SHP77 treated with DMSO at 0.1 percent for 48 hours (cell line): ENCODE data around the gene FAM217A.
"Not testable (repeated sequence)": the region's sequence is repeated elsewhere in the genome, so short reads cannot be mapped to it uniquely, and the experiment has no call there.

Experiments
- DNase-seq: peaks from one replicate; lab custom pipeline; 2025; lab: John Stamatoyannopoulos, UW

Gene FAM217A, protein sequence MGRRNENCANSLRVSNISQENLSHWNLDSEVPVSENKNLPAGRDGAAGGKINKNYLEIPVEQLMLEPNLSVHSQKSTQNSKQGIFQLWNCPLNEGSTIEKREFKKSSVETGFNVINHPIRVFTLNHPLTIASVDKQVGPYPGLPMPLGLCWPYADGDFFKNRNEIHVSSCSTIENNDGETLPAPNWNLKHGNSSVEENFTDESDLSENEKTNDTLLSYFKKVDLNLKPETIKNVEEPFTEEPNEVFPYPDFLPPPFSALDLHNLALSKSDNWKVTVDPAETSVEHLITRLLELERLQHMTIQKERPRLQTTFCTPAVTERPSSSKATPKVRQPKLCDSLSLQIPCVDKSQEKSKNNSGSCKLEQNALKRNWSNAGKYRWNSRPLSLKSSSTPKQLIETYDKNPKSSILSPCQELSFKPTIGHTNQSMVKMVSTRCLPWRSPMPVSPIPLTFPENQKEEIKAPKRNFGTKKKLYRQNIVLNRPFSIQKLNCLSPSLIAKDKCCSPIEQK

DNA sequence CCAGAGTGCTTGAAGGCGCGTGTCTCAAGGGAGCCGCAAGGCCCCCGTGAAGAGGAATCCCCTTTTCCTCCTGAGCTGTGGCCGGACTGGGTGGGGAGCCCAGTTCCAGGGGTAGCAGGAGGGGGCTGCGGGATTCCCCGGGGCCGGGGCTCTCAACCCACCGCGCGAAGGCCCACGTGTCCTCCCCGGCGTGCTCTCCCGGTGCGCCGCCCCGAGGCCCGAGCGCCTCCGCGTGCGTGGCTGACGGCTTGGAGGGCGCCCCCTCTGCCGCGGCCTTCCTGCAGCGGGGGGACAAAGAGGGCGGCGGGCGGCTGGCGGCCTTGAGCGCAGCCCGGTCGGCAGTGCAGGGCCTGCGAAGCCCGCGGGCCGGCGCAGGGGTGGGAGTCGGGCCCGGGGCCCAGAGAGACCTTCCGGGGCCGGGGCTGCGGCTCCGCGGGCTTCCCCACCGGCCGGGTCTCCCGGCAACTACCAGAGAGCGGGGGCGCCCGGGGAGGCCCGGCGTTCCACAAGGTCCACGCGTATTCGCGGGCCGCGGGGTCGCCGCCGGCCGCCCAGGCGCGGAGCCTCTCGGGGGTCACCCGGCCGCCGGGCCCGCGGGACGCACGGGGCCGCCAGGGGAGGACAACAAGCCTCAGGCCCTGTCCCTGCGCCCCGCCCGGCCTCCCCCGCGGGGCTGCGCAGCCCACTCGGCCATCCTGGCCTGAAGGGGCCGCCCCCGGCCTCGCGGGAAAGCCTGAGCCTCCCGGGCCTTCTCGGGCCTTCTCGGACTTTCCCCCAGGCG, at the start of gene FAM217A:
Gene FAM217A (minus strand): TSS at position 447 of the 781 bp plus-strand sequence. CDS start 1,723 bp downstream, outside the sequence.
- DNase-seq: no peak

DNA sequence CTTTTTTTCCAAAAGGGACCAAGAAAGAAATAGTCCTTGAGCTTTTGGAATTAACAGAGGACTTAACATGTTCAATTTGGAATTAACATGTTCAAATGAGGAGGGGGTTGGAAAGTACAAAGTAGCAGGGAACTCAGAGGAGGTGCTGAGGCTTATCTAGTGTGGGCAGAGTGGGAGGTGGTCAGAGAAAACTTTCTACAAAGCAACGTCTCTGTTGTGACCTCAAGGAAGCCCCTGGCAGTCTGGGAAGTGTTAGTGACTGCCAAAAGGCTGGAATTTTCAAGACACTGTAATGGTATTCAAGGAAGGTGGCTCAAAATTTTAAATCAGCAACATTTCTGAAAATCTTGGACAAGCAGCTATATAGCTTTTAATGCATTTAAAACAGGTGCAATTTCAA, 49.1 kb upstream of the FAM217A start:
- no peak for DNase-seq

DNA sequence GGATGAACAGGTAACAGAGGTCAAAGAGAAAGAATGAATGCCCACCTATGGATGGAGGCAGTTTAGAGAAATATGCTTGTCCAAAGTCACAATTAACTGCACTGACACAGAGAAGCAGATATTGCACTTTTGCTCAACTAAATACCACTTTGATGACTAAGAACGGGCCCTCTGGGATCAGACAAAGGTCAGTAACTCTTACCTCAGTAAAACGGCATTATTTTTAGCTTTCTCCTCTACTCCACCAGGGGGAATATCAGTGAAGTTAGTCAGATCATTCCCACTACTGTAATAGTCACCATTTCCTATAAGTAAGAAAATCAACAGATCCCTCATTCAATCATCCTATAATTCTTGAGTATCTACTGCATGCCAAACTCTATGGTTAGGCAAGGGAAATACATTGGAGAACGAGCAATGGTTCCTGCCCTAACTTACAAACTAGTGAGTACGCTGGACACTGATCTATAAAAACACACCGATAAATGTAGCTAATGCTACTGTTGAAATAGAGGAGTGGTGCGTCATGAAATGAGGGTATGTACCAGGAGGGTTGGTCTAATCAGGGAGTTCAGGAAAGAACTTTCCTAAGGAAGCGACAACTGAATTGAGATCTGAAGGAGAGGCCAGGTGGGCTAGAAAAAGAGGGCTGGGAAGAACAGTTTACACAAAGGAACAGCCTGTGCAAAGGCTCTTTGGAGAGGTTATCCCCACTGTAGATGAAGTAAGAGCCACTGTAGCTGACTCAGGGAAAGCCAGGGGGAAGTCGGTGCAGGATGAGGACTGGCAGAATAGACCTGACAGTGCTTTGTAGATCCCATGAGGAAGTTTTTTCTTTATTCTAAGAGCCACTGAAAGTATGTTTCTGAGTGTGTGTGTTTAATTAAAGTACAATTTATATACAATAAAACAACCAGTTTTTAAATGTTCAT, 47.3 kb upstream of the FAM217A start:
- DNase-seq: no peak

DNA sequence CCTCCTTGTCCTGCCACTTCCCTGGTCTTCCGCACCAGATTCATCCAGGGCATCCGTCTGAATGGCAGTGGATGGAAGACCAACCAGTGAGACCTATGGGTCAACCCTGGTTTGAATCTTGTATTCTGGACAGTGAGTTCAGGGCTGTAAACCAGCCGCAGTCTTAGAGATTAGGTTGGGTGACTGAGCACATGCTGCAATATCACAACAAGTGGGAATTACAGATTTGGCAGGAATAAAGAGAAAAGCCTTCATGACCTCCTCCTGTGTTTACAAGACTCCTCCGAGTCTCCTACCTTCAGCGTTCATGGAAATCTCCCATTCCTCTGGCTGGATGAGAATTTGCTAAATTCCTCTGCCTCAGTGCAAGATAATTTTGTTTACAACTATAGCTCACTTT, 46.6 kb upstream of the FAM217A start:
- no peak for DNase-seq

DNA sequence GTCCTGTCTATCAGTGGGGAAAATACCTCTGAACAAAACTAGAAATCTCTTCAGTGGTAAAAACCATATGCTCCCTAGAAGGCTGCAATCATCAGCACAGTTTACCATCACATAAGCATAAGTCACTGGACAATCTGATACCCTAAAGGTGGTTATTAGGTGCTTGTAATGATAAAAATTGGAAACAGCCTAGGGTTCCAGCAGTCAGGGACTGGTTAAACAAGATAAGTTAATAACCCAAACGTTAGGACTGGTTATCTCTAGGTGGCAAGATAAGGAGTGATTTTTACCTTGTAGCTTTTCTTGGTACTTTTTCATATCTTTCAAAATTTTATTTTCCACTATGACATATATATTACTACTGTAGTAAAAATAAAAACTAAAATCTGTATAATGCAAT, 45.4 kb upstream of the FAM217A start:
- no peak for DNase-seq

DNA sequence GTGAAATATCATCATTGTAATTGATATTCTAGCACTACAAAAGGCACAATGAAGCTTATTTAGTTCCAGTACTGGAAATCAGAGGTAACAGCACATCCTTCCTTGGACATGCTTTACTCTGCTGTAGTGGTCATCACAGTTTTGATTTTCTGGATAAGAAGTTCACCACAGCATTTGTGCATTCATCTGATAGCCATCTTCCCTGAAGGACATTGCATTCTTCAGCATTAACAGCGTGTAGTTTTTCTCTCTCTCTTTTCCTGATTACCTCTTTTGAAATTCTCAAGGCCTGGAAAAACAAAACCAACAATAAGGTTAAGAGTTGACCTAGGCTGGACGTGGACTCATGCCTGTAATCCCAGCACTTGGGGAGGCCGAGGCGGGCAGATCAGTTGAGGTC, 36.8 kb upstream of the FAM217A start:
- no peak for DNase-seq

DNA sequence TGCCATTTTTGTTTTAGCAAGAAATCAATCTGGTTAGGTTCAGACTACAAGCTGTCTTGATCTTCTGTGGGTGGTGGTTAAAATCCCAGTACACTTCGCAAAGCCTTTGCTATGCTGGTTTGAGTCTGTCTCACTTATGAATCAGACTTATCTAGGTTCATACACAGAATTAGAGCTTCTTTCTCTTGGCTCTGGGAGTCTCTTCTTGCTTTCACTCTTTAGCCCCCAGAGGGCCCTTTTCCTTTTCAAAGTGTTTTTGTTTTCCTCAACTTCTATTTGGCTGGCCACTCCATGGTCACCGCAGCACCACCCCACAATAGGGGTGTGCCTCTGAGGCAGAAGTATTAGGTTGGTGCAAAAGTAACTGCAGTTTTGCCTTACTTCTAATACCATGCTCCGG, 35.2 kb upstream of the FAM217A start:
- DNase-seq: no peak

DNA sequence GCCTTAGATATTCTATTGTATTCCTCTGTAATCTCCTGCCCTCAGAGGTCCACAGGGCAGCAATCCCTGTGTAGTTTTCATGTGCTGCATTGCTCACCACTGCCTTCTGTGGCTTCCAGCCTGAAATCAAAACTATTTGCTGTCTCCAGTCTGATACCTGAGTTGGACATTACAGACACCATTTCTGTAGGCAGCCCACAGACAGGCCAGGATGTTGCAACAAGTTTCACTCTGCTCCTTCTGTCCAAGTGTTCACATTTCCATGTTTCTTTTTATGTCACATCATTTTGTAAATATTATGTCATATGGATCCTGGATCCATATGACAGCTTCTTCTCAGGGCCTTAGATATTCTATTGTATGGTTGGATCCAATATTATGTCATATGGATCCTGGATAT, 34.7 kb upstream of the FAM217A start:
- DNase-seq: no peak

DNA sequence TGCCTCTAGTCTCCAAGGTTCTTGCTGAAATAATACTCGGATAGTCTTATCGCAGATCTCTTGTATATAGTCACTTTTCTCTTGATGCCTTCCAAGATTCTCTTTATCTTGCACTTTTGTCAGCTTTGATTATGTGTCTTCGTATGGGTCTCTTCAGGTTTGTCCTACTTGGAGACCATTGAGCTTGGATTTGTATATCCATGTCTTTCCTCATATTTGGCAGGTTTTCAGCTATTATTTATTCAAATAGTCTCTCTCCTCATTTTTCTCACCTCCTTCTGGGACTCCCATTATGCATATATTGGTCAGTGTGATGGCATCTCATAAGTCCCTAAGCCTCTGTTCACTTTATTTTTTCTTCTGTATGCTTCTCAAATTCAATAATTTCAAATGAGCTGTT, 33.4 kb upstream of the FAM217A start:
- DNase-seq: no peak

DNA sequence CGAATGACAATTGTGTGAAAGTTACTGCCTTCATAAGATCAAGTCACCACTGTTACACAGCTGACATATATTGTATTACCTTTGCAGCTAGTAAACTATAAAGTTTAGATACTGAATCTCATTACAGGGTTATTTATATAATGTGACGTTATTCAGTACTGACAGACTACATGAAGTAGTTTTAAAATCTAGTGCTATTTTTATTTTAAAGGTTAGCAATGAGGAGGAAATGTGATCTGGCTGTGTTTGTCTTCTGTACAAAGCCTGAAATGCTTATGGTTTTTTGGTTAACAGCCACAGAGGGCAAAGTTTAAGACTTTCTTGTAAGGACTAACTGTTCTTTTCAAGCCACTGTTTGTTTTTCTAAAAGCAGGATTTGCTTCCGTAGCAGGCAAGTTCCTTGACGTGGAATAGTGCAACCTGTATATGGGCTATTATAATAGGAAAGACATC, 30.5 kb upstream of the FAM217A start:
- DNase-seq: not testable (repeated sequence)

DNA sequence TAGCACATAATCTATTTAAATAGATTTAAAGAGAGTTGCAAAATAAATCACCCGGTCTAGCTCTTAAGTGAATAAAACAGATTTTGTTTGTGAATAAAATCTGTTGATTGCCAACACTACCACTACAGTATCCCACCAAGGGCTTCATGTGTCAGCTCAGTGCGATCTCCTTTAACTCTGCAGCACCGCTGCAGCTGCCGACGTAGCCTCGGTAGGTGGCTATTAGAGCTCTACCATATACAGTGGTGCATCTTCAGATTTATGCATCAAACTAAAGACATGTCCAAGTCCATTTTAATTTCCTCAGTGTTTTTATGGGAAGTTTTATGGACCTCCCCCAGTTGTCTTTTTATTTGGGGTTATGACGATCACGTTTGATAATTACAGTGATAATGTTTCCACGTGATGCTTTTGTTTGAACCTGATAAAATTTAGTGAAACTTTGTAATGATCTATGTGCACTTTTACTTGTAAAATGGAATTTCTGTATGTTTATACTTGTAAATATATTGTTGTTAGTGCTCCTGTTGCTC, 29.7 kb upstream of the FAM217A start:
- no peak for DNase-seq

DNA sequence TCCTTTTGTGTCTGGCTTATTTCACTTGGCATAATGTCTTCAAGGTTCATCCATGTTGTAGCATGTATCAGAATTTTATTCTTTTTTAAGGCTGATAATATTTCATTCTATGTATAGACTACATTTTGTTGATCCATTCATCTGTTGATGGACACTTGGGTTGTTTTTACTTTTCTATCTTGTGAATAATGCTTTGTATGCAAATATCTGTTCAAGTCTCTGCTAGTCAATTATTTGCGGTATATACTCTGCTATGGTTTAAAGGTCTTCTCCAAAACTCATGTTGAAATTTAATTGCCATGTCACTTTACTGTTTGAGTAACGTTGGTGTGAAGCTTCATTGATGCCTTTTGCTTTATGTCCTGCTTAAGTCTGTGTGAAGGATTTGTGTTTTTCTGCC, 28.9 kb upstream of the FAM217A start:
- DNase-seq: no peak

DNA sequence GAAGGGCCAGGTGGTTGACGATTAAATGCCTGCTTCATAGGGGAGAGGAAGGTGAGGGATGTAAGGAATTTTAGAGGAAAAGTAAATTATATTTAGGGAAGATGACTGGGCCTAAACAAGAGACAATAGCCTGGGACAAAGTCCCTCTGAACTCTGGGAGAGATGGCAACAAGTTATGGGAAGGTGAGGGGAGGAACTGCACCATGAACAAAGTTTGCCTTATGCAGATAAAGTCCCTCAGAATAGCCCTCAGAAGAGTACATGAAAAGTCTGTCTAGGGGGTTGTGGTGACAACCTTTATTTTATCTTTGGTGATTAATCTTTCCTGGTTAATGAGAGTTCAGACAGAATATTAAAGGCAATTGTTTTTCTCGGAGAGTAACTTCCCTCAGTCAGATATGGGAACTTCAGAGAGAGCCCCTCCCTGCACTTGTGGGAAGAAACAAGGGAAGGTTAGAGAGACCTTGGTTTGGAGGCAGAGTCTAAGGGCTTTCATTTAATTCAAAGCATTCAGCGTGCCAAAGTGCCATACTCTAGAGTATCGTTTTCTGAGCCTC, 27.1 kb upstream of the FAM217A start:
- no peak for DNase-seq

DNA sequence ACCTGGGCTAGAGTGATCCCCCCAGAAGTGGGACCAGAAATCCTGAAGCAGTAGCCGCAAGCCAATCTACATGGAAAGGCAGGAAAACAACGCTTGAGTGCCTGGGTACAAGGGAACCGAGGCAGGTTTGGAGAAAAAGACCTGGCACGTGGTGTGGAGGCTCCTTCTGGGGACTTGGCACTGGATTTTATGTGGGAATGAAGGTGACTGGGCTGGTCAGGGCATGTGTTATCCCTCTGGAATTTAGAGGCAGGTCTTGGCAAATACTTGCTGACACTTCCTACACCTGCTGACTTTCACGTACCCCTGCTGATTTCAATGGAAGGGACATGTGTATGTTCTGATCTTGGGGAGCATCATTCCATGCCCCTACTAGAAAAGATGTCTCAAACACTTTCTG, 25.0 kb upstream of the FAM217A start:
- DNase-seq: no peak

DNA sequence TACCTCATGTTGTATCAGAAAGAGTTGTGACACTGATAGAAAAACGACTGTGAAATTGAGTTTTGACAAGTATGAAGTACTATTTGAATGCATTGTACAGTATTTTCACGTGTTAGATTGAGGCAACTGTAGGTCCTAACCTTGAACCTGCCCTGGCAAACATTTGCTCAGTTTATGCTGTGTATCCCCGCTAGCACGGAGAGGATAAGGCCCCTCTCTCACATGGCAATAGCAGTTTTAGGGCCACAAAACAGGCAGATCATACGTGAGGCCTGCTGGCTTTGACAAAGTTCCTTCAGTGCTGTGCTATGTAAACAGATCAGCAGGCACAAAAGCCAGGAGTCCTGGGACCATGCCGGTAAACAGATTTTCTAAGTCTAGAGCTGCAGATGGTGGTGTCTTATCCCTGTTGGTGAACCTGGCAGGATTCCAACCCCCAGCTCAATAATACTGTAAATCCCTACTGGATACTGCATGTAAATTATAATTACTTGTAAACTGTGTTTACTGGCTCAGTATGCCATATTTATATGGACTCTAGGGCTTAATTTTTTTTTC, 23.8 kb upstream of the FAM217A start:
- no peak for DNase-seq

DNA sequence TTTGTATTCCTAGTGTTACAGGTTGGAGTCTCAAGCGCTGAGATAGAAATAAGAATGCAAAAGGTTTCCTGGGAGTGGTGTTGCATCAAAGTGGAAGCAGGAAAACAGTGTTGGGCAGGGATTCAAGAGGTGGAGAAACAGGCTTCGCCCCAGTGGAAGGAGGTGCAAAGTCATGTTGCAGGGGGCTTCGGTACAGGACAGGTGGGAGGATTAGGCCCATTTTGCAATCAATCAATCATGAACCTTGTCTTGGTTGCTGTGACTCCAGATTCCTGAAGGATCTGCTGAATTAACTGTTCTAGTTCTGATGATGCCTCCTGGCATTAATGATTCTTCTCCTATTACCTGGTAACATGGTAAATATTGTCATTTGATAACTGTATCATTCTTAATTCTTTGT, 22.4 kb upstream of the FAM217A start:
- no peak for DNase-seq

DNA sequence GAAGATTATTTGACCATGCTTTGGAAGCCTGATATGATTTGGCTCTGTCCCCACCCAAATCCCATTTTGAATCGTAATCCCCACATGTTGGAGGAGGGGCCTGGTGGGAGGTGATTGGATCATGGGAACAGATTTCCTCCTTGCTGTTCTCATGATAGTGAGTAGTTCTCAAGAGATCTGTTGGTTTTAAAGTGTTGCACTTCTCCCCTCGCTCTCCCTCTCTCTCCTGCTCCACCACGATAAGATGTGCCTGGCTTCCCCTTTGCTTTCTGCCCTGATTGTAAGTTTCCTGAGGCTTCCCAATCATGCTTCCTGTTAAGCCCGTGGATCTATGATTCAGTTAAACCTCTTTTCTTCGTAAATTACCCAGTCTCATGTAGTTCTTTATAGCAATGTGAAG, 21.7 kb upstream of the FAM217A start:
- DNase-seq: no peak

DNA sequence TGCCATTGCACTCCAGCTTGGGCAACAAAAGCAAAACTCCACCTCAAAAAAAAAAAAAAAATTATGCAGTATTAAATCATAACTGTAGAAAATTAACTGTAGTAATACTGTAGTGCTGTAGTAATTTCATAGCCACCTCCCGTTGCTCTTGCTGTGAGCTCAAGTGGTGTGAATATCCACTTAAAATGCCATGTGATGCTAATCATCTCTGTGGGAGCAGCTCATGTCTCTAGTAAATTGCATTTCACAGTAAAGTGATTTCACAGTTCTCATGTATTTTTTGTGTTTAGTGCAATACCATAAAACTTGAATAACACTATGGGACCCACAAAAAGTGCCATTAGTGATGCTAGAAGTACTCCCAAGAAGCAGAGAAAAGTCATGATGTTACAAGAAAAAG, 14.4 kb upstream of the FAM217A start:
- no peak for DNase-seq

DNA sequence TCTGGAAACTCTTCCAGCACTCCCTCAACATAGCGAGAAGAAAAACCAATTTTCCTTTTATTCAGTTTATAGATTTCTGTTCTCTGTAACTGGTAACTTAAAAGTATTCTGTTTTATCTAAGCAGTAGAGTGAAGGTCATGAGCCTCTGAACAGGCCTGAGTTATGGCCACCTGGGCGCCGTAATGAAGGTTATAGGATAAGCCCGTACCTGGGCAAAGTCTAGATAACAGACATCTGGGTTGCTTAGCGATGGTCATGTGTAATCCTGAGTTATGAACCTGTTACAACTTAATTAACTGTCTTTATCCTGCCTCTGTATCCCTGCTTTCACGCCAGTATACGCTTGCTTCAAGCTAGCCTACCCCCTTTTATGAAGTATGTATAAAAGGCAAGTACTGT, 13.0 kb upstream of the FAM217A start:
- no peak for DNase-seq

DNA sequence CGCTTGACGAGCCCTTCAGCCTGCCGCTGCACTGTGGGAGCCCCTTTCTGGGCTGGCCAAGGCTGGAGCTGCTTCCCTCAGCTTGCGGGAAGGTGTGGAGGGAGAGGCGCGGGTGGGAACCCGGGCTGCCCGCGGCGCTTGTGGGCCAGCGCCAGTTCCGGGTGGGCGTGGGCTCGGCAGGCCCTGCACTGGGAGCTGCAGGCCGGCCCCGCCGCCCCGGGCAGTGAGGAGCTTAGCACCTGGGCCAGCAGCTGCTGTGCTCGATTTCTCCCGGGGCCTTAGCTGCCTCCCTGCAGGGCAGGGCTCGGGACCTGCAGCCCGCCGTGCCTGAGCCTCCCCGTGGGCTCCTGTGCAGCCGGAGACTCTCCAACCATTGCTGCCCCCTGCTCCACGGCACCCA, 11.1 kb upstream of the FAM217A start:
- DNase-seq: not testable (repeated sequence)

DNA sequence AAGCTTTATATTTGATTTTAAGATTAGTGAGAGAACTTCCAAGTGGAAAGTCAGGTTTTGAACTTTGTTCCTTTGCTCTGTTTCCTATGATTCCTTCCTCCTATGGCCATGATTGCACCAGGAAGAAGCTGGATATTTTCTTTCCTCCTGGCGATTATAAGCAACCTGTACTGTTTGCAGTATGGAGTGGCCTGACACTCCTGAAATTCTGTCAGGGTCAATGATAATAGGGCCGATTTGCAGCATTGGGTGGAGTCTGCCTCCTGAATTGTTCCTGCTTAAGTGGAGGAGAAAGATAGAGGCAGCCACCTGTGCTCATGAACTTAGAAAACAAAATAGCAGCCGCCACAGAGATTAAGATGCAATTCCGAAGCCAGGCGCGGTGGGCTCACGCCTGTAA, 9.8 kb upstream of the FAM217A start:
- no peak for DNase-seq
